GM23248 (cell line): ENCODE results near the gene LMO7. TPM values are rescaled to one million over a fixed set of nuclear protein-coding genes. Genes with fewer than 3 reads are reported as not detected.

ENCODE experiments used
- DNase-seq: peaks from one replicate; pipeline ENCODE4 v3.0.0-alpha.2; 2015
- H2AFZ ChIP-seq: fragments of 200-600 bp; sonication (generic); 2 replicates; pipeline ENCODE4 v1.6.1; 2016; ENCODE audit warnings: antibody characterized with exemption
- H3F3A ChIP-seq: fragments of 200-600 bp; sonication (generic); 2 replicates; pipeline ENCODE4 v1.6.1; 2016; ENCODE audit warnings: mild to moderate bottlenecking, antibody characterized with exemption, mixed run types; ENCODE audit not compliant: insufficient read depth
- H3K27ac ChIP-seq: fragments of 200-600 bp; sonication (generic); 2 replicates; pipeline ENCODE4 v1.5.1; 2016; ENCODE audit warnings: mild to moderate bottlenecking
- H3K27me3 ChIP-seq: fragments of 200-600 bp; sonication (generic); replicated peaks from 2 replicates; pipeline ENCODE4 v1.6.1; 2016; ENCODE audit warnings: mild to moderate bottlenecking; ENCODE audit not compliant: insufficient read depth
- H3K36me3 ChIP-seq: fragments of 200-600 bp; sonication (generic); 2 replicates; pipeline ENCODE4 v1.6.1; 2016; ENCODE audit warnings: low read depth, mild to moderate bottlenecking
- H3K4me1 ChIP-seq: fragments of 200-600 bp; sonication (generic); 2 replicates; pipeline ENCODE4 v1.6.1; 2016; ENCODE audit warnings: mild to moderate bottlenecking; ENCODE audit not compliant: insufficient read depth
- H3K4me2 ChIP-seq: fragments of 200-600 bp; sonication (generic); one replicate; pipeline ENCODE4 v1.6.1; 2016; ENCODE audit warnings: mild to moderate bottlenecking; ENCODE audit not compliant: unreplicated experiment
- H3K4me3 ChIP-seq: fragments of 200-600 bp; sonication (generic); 2 replicates; pipeline ENCODE4 v1.5.1; 2016; ENCODE audit warnings: mild to moderate bottlenecking
- H3K79me2 ChIP-seq: fragments of 200-600 bp; sonication (generic); 2 replicates; pipeline ENCODE4 v1.6.1; 2016; ENCODE audit warnings: mild to moderate bottlenecking; ENCODE audit not compliant: insufficient read depth
- H3K9ac ChIP-seq: fragments of 200-600 bp; sonication (generic); 2 replicates; pipeline ENCODE4 v1.6.1; 2016; ENCODE audit warnings: mild to moderate bottlenecking
- H3K9me2 ChIP-seq: fragments of 200-600 bp; sonication (generic); 2 replicates; pipeline ENCODE4 v1.6.1; 2016; ENCODE audit warnings: mixed run types, mild to moderate bottlenecking, moderate library complexity; ENCODE audit not compliant: insufficient read depth
- H3K9me3 ChIP-seq: fragments of 200-600 bp; sonication (generic); one replicate; pipeline ENCODE4 v1.6.1; 2017; ENCODE audit warnings: low read depth
- H4K20me1 ChIP-seq: fragments of 200-600 bp; sonication (generic); 2 replicates; pipeline ENCODE4 v1.6.0; 2016; ENCODE audit not compliant: insufficient read depth
- EZH2 ChIP-seq: fragments of 200-600 bp; sonication (generic); IDR thresholded peaks from 2 replicates; pipeline ENCODE4 v1.6.1; 2018; ENCODE audit warnings: antibody characterized with exemption, mild to moderate bottlenecking; ENCODE audit not compliant: insufficient read depth, poor library complexity, severe bottlenecking
- EZH2phosphoT487 ChIP-seq: fragments of 200-600 bp; sonication (generic); IDR thresholded peaks from 2 replicates; pipeline ENCODE4 v1.6.1; 2018; ENCODE audit warnings: antibody characterized with exemption, moderate library complexity, mild to moderate bottlenecking, low read depth; ENCODE audit not compliant: insufficient read depth
- WGBS, 2 experiments: methylation state at CpG; one replicate each; pipeline ENCODE4 v1.1.6; 2015 to 2017; ENCODE audit warnings: low lambda C conversion rate in 2 of 2, low coverage in 1 of 2; ENCODE audit errors: missing lambda C conversion rate in 2 of 2; 5-methylcytosine and 5-hydroxymethylcytosine counted together
- in situ Hi-C: fragments of 300-500 bp; cut with MboI; formaldehyde crosslinking; loops from 2 replicates; pipeline ENCODE4 v1.15.0; 2020
- polyA plus RNA-seq: library from polyadenylated mRNA; unstranded; fragments of >200 nt; fragmentation: Nextera tagmentation; extraction: Ambion mirVana; gene quantifications from 2 replicates; pipeline ENCODE4 v1.2.1, GENCODE V29; 2016
- total RNA-seq: library from RNA; depleted of rRNA; stranded (reverse); fragments of >200 nt; shearing (Covaris generic); gene quantifications from 2 replicates; pipeline ENCODE4 v1.2.3, GENCODE V29; 2014; rRNA removed

Gene LMO7
- total and polyA plus RNA-seq, 2 experiments from 2014 or later, result 288 to 318 TPM

DNA sequence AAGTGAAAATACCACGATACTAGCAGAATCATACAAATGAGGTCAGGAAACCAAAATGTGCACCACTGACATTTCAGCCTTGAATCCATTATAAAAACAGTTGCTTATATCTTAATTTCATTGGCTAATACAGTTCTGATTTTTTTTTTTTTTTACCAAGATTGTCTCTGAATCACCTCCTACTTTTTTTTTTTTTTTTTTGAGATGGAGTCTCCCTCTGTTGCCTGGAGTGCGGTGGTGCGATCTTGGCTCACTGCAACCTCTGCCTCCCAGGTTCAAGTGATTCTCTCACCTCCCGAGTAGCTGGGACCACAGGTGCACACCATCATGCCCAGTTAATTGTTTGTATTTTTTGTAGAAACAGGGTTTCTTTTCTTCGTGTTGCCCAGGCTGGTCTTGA lies 270.2 kb downstream of the LMO7 start:
- H3K27ac ChIP-seq, result no peak overlapping the region
- H3K4me2 ChIP-seq, result no peak overlapping the region
- H3K9me2 ChIP-seq, result no peaks in the 10 kb centered on the region
- H3K36me3 ChIP-seq, result no peaks in the 10 kb centered on the region
- 74% methylated on average over 5 of the region's 5 CpGs for WGBS, 2 experiments
- H3K9me3 ChIP-seq, result no peaks in the 10 kb centered on the region
- in situ Hi-C loops, result no loop called here
- TF ChIP-seq EZH2phosphoT487, result no peak
- TF ChIP-seq EZH2, result no peak
- H3K79me2 ChIP-seq, result no peaks in the 10 kb centered on the region
- no peak overlapping the region for H2AFZ ChIP-seq
- no peaks in the 10 kb centered on the region for H4K20me1 ChIP-seq
- no peaks in the 10 kb centered on the region for H3K4me1 ChIP-seq
- DNase-seq, result peak; percentile 1
- no peak overlapping the region for H3K4me3 ChIP-seq
- no peak overlapping the region for H3K9ac ChIP-seq
- H3F3A ChIP-seq, result no peaks in the 10 kb centered on the region
- peaks cover 28% of the 10 kb centered on the region for H3K27me3 ChIP-seq

DNA sequence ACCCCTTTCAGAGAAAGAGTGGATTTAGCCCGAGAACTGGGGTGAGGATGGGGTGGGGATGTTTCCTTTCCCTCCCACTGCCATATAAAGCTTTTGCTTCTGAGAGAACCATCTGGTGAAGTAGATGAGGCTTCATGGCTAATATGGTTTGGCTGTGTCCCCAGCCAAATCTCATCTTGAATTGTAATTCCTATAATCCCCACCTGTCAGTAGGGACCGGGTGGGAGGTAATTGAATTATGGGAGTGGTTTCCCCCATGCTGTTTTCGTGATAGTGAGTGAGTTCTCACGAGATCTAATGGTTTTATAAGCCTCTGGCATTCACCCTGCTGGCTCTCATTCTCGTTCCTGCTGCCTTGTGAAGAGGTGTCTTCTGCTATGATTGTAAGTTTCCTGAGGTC lies 270.9 kb downstream of the LMO7 start:
- H3K9ac ChIP-seq, result no peak overlapping the region
- H3K27me3 ChIP-seq, result peaks cover 28% of the 10 kb centered on the region
- H3K9me2 ChIP-seq, result no peaks in the 10 kb centered on the region
- no peaks in the 10 kb centered on the region for H3K36me3 ChIP-seq
- no peaks in the 10 kb centered on the region for H3F3A ChIP-seq
- no peak for DNase-seq
- no peak overlapping the region for H3K4me2 ChIP-seq
- H2AFZ ChIP-seq, result no peak overlapping the region
- no peak overlapping the region for H3K27ac ChIP-seq
- no peaks in the 10 kb centered on the region for H4K20me1 ChIP-seq
- WGBS, 2 experiments, result 32 to 34% methylated on average over 5 of the region's 5 CpGs
- no peaks in the 10 kb centered on the region for H3K9me3 ChIP-seq
- TF ChIP-seq EZH2phosphoT487 (no peak), EZH2 (no peak)
- in situ Hi-C loops, result no loop called here
- no peak overlapping the region for H3K4me3 ChIP-seq
- no peaks in the 10 kb centered on the region for H3K4me1 ChIP-seq
- H3K79me2 ChIP-seq, result no peaks in the 10 kb centered on the region

DNA sequence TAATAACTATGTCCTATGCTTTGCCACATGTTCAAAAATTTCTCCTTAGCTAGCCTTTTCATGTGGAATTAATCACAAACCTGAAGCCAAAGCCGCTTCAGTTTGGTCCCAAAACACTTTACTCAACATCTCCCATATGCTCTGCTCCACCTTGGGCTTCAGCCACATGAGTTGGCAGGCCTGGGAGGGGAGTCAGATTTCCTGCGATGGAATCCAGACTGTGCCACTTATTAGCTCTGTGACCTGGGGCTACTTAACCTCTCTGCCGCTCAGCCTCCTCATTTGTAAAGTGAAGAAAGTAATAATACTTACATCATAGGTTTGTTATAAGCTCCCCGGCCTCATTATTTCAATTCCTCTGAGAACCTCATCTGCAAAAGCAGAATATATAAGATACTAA lies 272.0 kb downstream of the LMO7 start:
- TF ChIP-seq EZH2phosphoT487 (no peak), EZH2 (no peak)
- Histone ChIP-seq H3K27me3 (peaks cover 28% of the 10 kb centered on the region), H3K36me3 (no peaks in the 10 kb centered on the region), H3K27ac (no peak overlapping the region), H2AFZ (no peak overlapping the region), H3K4me3 (no peak overlapping the region), H3K9me2 (no peaks in the 10 kb centered on the region), H3K9me3 (no peaks in the 10 kb centered on the region), H4K20me1 (no peaks in the 10 kb centered on the region), H3F3A (no peaks in the 10 kb centered on the region), H3K79me2 (no peaks in the 10 kb centered on the region), H3K4me1 (no peaks in the 10 kb centered on the region), H3K4me2 (no peak overlapping the region), H3K9ac (no peak overlapping the region)
- peak; percentile 3 for DNase-seq
- WGBS, 2 experiments, result 8 to 11% methylated on average over 4 of the region's 4 CpGs
- in situ Hi-C loops, result no loop called here

Other genes starting within 250 kb of the LMO7 start
- gene TBC1D4, start 154.2 kb upstream of the LMO7 start, total RNA-seq, result 13.5 and 19.3 TPM in 2 replicates
- 5.5 and 6.7 TPM in 2 replicates for gene TBC1D4, start 154.2 kb upstream of the LMO7 start, polyA plus RNA-seq
- 79.3 and 100 TPM in 2 replicates for gene COMMD6, start 98.5 kb upstream of the LMO7 start, total RNA-seq
- 361 and 364 TPM in 2 replicates for gene COMMD6, start 98.5 kb upstream of the LMO7 start, polyA plus RNA-seq
- gene UCHL3, start 86.5 kb upstream of the LMO7 start, total RNA-seq, result 42.8 and 46.7 TPM in 2 replicates
- 116 and 118 TPM in 2 replicates for gene UCHL3, start 86.5 kb upstream of the LMO7 start, polyA plus RNA-seq